ENCODE data around the gene DLGAP4.
A peak's percentile ranks its signal among the peaks of the same experiment; 100 is the strongest.
"Not testable (repeated sequence)": the region's sequence is repeated elsewhere in the genome, so short reads cannot be mapped to it uniquely, and the experiment has no call there.

Gene DLGAP4

GRCh38 chr20:36541227-36541767, 235.2 kb downstream of the DLGAP4 start, which contains the start of gene MYL9:
Gene MYL9 (plus strand): TSS chr20:36541519. CDS start chr20:36544885, 3,366 bp downstream.
- peak; percentile 82 for DNase-seq (ENCODE audit: low spot score)

GRCh38 chr20:36541768-36542488, 235.8 kb downstream of the DLGAP4 start:
- DNase-seq (ENCODE audit: low spot score) = no peak

- no peak for DNase-seq (ENCODE audit: low spot score)
Observed at GRCh38 chr20:36542516-36543183, 236.5 kb downstream of the DLGAP4 start.

- DNase-seq (ENCODE audit: low spot score) = no peak
Observed at GRCh38 chr20:36543184-36544133, 237.3 kb downstream of the DLGAP4 start.

GRCh38 chr20:36544134-36545018, 238.2 kb downstream of the DLGAP4 start:
- DNase-seq (ENCODE audit: low spot score) = no peak

GRCh38 chr20:36546111-36546736, 240.1 kb downstream of the DLGAP4 start:
- DNase-seq (ENCODE audit: low spot score) = no peak

- no peak for DNase-seq (ENCODE audit: low spot score)
Observed at GRCh38 chr20:36547186-36548005, 241.3 kb downstream of the DLGAP4 start.

GRCh38 chr20:36548006-36548315, 241.8 kb downstream of the DLGAP4 start:
- DNase-seq (ENCODE audit: low spot score) = no peak

- no peak for DNase-seq (ENCODE audit: low spot score)
Observed at GRCh38 chr20:36548704-36549627, 242.8 kb downstream of the DLGAP4 start.

- no peak for DNase-seq (ENCODE audit: low spot score)
Observed at GRCh38 chr20:36549628-36549941, 243.4 kb downstream of the DLGAP4 start.

- DNase-seq (ENCODE audit: low spot score) = no peak
Observed at GRCh38 chr20:36549942-36550789, 244.0 kb downstream of the DLGAP4 start.

GRCh38 chr20:36550790-36551299, 244.7 kb downstream of the DLGAP4 start:
- DNase-seq (ENCODE audit: low spot score) = no peak

- DNase-seq (ENCODE audit: low spot score) = no peak
Observed at GRCh38 chr20:36555248-36555647, 249.1 kb downstream of the DLGAP4 start.

GRCh38 chr20:36562724-36563123, 256.6 kb downstream of the DLGAP4 start:
- DNase-seq (ENCODE audit: low spot score) = no peak

GRCh38 chr20:36563374-36563773, 257.2 kb downstream of the DLGAP4 start:
- no peak for DNase-seq (ENCODE audit: low spot score)

GRCh38 chr20:36564078-36564725, 258.1 kb downstream of the DLGAP4 start:
- not testable (repeated sequence) for DNase-seq (ENCODE audit: low spot score)

- not testable (repeated sequence) for DNase-seq (ENCODE audit: low spot score)
Observed at GRCh38 chr20:36564726-36565121, 258.6 kb downstream of the DLGAP4 start.
